Measurements from ENCODE around the gene THBS3.

THBS3 gene

GRCh38 chr1:155186794-155187455 lies 20.8 kb downstream of the THBS3 start:
- DNase-seq, result no peak

- DNase-seq, result peak; percentile 48
Measured at GRCh38 chr1:155186067-155186793, 21.5 kb downstream of the THBS3 start.

- no peak for DNase-seq
Measured at GRCh38 chr1:155185783-155186066, 22.0 kb downstream of the THBS3 start.

- DNase-seq, result no peak
Measured at GRCh38 chr1:155184835-155185782, 22.6 kb downstream of the THBS3 start.

GRCh38 chr1:155184351-155184811 lies 23.3 kb downstream of the THBS3 start:
- no peak for DNase-seq

- DNase-seq, result no peak
Measured at GRCh38 chr1:155183775-155184221, 23.9 kb downstream of the THBS3 start.

GRCh38 chr1:155182052-155182550 lies 25.6 kb downstream of the THBS3 start:
- DNase-seq, result no peak

- DNase-seq, result no peak
Measured at GRCh38 chr1:155181371-155182051, 26.2 kb downstream of the THBS3 start.

- no peak for DNase-seq
Measured at GRCh38 chr1:155179112-155180031, 28.3 kb downstream of the THBS3 start.

- DNase-seq, result no peak
Measured at GRCh38 chr1:155178441-155179111, 29.1 kb downstream of the THBS3 start.

- DNase-seq, result no peak
Measured at GRCh38 chr1:155177918-155178281, 29.8 kb downstream of the THBS3 start.

- DNase-seq, result no peak
Measured at GRCh38 chr1:155177192-155177917, 30.3 kb downstream of the THBS3 start.

GRCh38 chr1:155176544-155177071 lies 31.1 kb downstream of the THBS3 start:
- DNase-seq, result peak; percentile 66

- DNase-seq, result peak; percentile 26
Measured at GRCh38 chr1:155175927-155176371, 31.7 kb downstream of the THBS3 start.

GRCh38 chr1:155175281-155175926 lies 32.3 kb downstream of the THBS3 start:
- DNase-seq, result no peak

- peak; percentile 95 for DNase-seq
Measured at GRCh38 chr1:155174324-155175280, 33.1 kb downstream of the THBS3 start.

- peak; percentile 95 for DNase-seq
Measured at GRCh38 chr1:155173478-155174323, 34.0 kb downstream of the THBS3 start, which contains the start of gene TRIM46. Gene TRIM46 (plus strand): TSS chr1:155173849. CDS start chr1:155173967, 118 bp downstream.

Data from COR-L47 (cell line).